Upper lobe of left lung (tissue), 6 donors: Measurements from ENCODE around the gene LZTS3. TPM values are rescaled to one million over a fixed set of nuclear protein-coding genes. Genes with fewer than 3 reads are reported as not detected.

Experiments used
- ATAC-seq, 2 donors: fragments of 200-7000 bp; cut with Tn5 transposase; one replicate each; pipeline ENCODE4 v1.9.1; 2022; ENCODE audit warnings: mild to moderate bottlenecking in 2 of 2, moderate library complexity in 2 of 2; ENCODE audit not compliant: low FRiP score in 2 of 2
- DNase-seq, 2 donors: peaks; one replicate each; pipeline ENCODE4 v3.0.0-alpha.2; 2019 to 2020
- H3K27ac ChIP-seq, 4 donors: fragments of 200-600 bp; sonication (generic); one replicate each; pipeline ENCODE4 v1.5.1; 2016 to 2019
- H3K27me3 ChIP-seq, 4 donors: fragments of 200-600 bp; sonication (generic); one replicate each; pipeline ENCODE4 v1.5.1; 2017 to 2019
- H3K36me3 ChIP-seq, 4 donors: fragments of 200-600 bp; sonication (generic); one replicate each; pipeline ENCODE4 v1.5.1; 2016 to 2019
- H3K4me1 ChIP-seq, 4 donors: fragments of 200-600 bp; sonication (generic); one replicate each; pipeline ENCODE4 v1.5.1; 2018 to 2019
- H3K4me3 ChIP-seq, 4 donors: fragments of 200-600 bp; sonication (generic); one replicate each; pipeline ENCODE4 v1.5.1; 2017 to 2019; ENCODE audit warnings: mild to moderate bottlenecking in 2 of 4, moderate library complexity in 1 of 4
- H3K9me3 ChIP-seq, 4 donors: fragments of 200-600 bp; sonication (generic); one replicate each; pipeline ENCODE4 v1.5.1; 2018 to 2019
- CTCF ChIP-seq, 6 experiments: fragments of 450-650 bp in 4 of 6; fragments of 200-600 bp in 2 of 6; sonication (generic) in 2 of 6; IDR thresholded peaks; one replicate each; pipeline ENCODE4 v1.5.1; 2016 to 2019; ENCODE audit warnings: antibody characterized with exemption in 6 of 6
- EP300 ChIP-seq, 4 donors: sonication (generic); formaldehyde crosslinking; IDR thresholded peaks; one replicate each; pipeline ENCODE4 v1.5.1; 2017; ENCODE audit warnings: antibody characterized with exemption in 4 of 4, control low read depth in 2 of 4
- POLR2A ChIP-seq, 4 donors: fragments of 450-650 bp; IDR thresholded peaks; one replicate each; pipeline ENCODE4 v1.5.1; 2016 to 2017; ENCODE audit warnings: antibody characterized with exemption in 4 of 4, mild to moderate bottlenecking in 2 of 4
- POLR2AphosphoS5 ChIP-seq, 2 donors: sonication (generic); formaldehyde crosslinking; IDR thresholded peaks; one replicate each; pipeline ENCODE4 v1.5.1; 2017; ENCODE audit warnings: antibody characterized with exemption in 2 of 2
- WGBS, 2 donors: methylation state at CpG; one replicate each; pipeline ENCODE4 v1.1.5; 2017 to 2018; 5-methylcytosine and 5-hydroxymethylcytosine counted together
- total RNA-seq, 6 donors: library from RNA; depleted of rRNA in 4 of 6; stranded (reverse); fragments of >200 nt in 4 of 6; gene quantifications; one replicate each; pipeline versions ENCODE4 v1.1.0 to v1.2.1, GENCODE V29; 2016 to 2021
- donor health status: DM: no; HTN: no; CAD: no; lungs with moderate emphysema.
- donor health status: DM: no; HTN: yes; CAD: no; lungs with severe emphysema.

The LZTS3 gene
- total RNA-seq, 6 donors from 2014 or later: 19.1 to 52.2 (median 31.1) TPM

DNA sequence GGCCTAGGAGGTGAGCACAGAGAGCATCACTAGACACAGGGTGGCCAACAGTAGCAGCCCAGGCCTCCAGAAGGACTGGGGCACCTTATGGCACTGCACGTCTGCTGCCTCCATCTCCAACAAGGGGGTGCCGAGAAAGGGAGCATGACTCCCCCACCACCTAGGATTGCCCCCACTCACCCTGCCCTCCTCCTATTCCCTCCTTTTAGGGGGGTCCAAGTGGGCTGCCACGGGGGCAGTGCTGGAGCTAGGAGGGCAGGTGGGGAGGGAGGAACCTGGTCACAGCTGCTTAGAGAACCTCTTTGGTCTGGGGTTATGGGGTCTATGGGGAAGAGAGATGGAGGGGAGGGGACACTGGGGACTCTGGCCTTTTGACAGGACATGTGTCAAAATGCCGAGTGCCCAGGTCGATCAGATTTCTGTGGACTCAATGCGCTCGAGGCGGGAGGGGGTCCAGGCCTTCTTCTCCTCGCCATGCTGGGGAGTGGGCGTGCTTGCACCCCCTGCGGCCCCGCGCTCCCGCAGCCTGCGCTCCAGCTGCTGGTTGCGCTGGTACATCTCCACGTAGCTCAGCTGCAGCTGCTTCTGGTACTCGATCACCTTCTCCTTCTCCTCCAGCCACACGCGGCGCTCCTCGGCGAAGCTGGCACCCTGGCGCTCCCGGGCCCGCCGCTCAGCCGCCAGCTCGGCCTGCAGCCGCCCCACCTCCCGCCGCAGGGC is 9.1 kb downstream of the LZTS3 start:
- Histone ChIP-seq H3K36me3 (peaks cover 0 to 9% (median 0%) of the 10 kb centered on the region in 4 donors), H3K4me3 (peak overlapping the region in 2 of 4 donors; percentile 4 to 12), H3K27ac (no peak overlapping the region), H3K9me3 (no peaks in the 10 kb centered on the region), H3K4me1 (peaks cover 3 to 18% (median 8%) of the 10 kb centered on the region in 4 donors), H3K27me3 (peaks cover 0 to 9% (median 2%) of the 10 kb centered on the region in 4 donors)
- DNase-seq (no peak), ATAC-seq (no peak)
- WGBS, 2 donors: 91% methylated on average over 29 to 31 of the region's 32 CpGs
- no peak for TF ChIP-seq CTCF (IDR thresholded peaks at IDR 0.05)
- TF ChIP-seq POLR2A (IDR thresholded peaks at IDR 0.05): no peak
- TF ChIP-seq EP300 (IDR thresholded peaks at IDR 0.05): no peak
- TF ChIP-seq POLR2AphosphoS5 (IDR thresholded peaks at IDR 0.05): no peak

DNA sequence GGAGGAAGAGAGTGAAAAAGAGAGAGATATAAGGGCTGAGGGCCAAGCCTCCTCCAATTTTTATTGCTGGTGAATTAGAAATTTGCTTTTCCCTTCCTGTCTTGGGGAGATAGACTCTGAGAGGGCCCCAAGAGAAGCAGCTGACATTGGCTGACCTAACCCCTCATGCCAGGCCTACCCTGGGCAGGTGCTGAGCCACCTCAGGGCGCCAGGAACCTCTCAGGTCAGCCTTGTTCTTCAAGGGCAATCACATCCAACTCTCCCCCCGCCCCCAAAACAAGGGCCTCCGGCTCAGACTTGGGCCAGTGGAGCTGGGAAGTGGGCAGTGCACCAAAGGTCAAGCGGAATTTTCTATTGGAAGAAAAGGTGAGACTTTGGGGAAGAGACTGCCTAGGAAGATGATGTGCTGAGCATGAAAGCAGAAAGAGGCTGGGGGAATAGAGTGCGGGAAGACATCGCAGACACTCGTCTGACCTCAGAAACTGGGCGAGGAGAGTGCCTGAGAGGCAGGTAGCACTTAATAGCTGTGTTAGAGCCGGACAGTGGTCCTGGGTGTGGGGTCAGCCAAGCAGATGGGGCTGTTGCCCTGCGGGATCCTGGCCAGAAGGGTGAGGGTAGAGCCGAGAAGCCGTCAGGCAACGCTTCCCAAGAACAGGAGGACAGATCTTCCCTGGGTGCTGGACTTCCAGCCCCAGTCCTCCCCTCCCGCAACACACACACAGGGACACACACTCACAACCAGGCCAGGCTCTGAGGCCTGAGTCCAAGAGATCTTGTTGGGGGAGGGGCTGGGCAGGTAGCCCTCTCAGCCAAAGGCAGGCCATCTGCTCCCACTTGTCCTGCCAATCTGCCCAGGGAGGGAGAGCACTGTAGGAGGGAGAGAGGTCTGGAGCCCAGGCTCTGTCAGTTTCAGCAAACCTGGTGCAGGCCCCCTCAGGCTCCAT is 10.0 kb downstream of the LZTS3 start:
- H3K27me3 ChIP-seq: peaks cover 0 to 9% (median 2%) of the 10 kb centered on the region in 4 donors
- no peak for DNase-seq
- peaks cover 8 to 27% (median 9%) of the 10 kb centered on the region in 4 donors for H3K4me1 ChIP-seq
- 95 to 96% methylated on average over 14 of the region's 14 CpGs for WGBS, 2 donors
- no peak for ATAC-seq
- H3K4me3 ChIP-seq: no peak overlapping the region
- no peak overlapping the region for H3K27ac ChIP-seq
- TF ChIP-seq EP300 (IDR thresholded peaks at IDR 0.05): no peak
- TF ChIP-seq CTCF (IDR thresholded peaks at IDR 0.05): no peak
- no peak for TF ChIP-seq POLR2AphosphoS5 (IDR thresholded peaks at IDR 0.05)
- TF ChIP-seq POLR2A (IDR thresholded peaks at IDR 0.05): no peak
- H3K36me3 ChIP-seq: peaks cover 0 to 9% (median 0%) of the 10 kb centered on the region in 4 donors
- no peaks in the 10 kb centered on the region for H3K9me3 ChIP-seq

DNA sequence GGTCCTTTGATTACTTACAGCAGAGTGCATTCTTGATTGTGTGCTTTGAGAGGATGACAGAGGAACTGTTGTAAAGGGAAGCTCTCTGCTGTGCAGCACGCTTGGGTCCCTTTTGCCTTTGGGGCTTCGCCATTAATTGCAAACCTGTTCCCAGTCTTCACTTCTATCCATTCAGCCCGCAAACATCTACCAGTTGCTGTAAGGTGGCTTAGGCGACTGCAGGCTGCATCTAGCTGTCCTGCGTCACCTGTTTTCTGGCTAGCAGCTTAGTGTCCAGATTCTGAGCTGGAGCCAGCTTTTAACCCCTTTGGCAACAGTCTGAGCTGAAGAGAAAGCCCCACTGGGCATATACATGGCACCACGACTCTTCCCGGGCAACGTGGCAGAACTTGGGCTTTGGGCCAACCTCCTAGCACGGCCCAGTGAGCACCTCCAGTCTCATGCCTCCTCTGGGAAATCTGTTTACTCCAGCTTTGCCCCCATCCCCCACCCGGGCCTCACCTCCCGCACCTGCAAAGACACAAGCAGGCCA is 11.2 kb downstream of the LZTS3 start:
- ATAC-seq (no peak), DNase-seq (no peak)
- Histone ChIP-seq H3K4me3 (no peak overlapping the region), H3K4me1 (peaks cover 21 to 39% (median 22%) of the 10 kb centered on the region in 4 donors), H3K27ac (no peak overlapping the region), H3K36me3 (peaks cover 0 to 9% (median 0%) of the 10 kb centered on the region in 4 donors), H3K9me3 (no peaks in the 10 kb centered on the region), H3K27me3 (no peaks in the 10 kb centered on the region)
- TF ChIP-seq POLR2A (IDR thresholded peaks at IDR 0.05) (no peak), EP300 (IDR thresholded peaks at IDR 0.05) (no peak), POLR2AphosphoS5 (IDR thresholded peaks at IDR 0.05) (no peak), CTCF (IDR thresholded peaks at IDR 0.05) (no peak)
- WGBS, 2 donors: 56 to 65% methylated on average over 11 of the region's 11 CpGs

DNA sequence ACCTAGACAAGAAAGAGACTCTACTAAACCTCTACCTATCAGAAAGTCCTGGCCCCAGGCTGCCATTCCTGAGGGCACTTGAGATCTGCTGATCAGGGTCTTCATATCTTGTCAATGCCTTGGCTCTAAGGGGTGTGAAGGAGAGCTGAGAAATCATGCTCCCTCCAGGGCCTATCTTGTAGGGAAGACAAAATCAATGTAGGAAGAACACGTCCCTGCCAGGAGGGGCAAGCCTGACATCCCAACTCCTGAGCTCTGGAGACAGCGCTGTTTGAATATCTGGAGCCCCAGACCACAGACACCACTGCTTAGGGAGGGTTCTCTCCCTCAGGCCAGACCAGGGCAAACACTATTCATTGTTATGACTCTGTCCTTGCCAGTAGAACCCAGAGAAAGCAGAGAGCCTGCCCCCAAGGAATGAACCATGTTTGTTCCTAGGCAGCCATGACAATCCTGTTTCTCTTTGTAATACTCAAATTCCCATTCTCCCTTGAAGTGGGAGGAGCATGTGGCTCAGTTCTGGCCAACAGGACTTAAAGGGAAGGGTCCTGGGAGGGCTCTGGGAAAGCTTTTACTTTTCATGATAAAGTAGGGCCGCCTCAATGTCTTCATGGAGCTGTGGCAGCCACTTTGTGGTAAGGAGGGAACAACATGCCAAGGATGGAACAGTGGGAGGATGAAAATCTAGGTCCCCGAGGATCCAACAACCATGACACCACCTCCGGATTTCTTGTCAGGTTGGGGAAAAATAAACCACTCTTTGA is 11.9 kb downstream of the LZTS3 start:
- no peak overlapping the region for H3K27ac ChIP-seq
- TF ChIP-seq POLR2AphosphoS5 (IDR thresholded peaks at IDR 0.05) (no peak), CTCF (IDR thresholded peaks at IDR 0.05) (no peak), POLR2A (IDR thresholded peaks at IDR 0.05) (no peak), EP300 (IDR thresholded peaks at IDR 0.05) (no peak)
- peaks cover 27 to 45% (median 28%) of the 10 kb centered on the region in 4 donors for H3K4me1 ChIP-seq

More for the DNA sequence above, 11.9 kb downstream of the LZTS3 start:
- Histone ChIP-seq H3K4me3 (no peak overlapping the region), H3K9me3 (no peaks in the 10 kb centered on the region), H3K27me3 (no peaks in the 10 kb centered on the region), H3K36me3 (peaks cover 0 to 9% (median 0%) of the 10 kb centered on the region in 4 donors)
- WGBS, 2 donors: 75 to 77% methylated on average over 5 of the region's 5 CpGs
- DNase-seq: no peak
- no peak for ATAC-seq
